H1 (cell line): ENCODE data around the gene INTU. TPM values are rescaled to one million over a fixed set of nuclear protein-coding genes. Genes with fewer than 3 reads are reported as not detected.

Experiments
- CTCF ChIA-PET: fragments of 300-600 bp; sonication (Branson Sonifier 250); formaldehyde crosslinking; loops from one replicate; lab custom pipeline; 2021; ENCODE audit not compliant: partially characterized antibody; lab: Charles Lee
- POLR2A ChIA-PET: fragments of 300-600 bp; sonication (Branson Sonifier 250); formaldehyde crosslinking; loops from one replicate; lab custom pipeline; 2021; ENCODE audit warnings: inconsistent platforms; ENCODE audit not compliant: partially characterized antibody; lab: Charles Lee
- DNase-seq, 2 experiments: peaks; one replicate each; pipeline versions ENCODE4 v3.0.0 to v3.0.0-alpha.2; 2010 to 2022; ENCODE audit warnings: low spot score in 2 of 2, low read depth in 1 of 2, mixed read lengths in 1 of 2
- FAIRE-seq: peaks from 2 replicates; lab custom pipeline; 2011; peaks lifted over from hg19 to GRCh38; lab: Jason Lieb, UNC
- H2AFZ ChIP-seq: 2 replicates; pipeline ENCODE4 v1.8.1; 2012; ENCODE audit warnings: low read length, inconsistent platforms
- H2AK5ac ChIP-seq: 2 replicates; pipeline ENCODE4 v1.6.1; 2013; ENCODE audit warnings: low read depth, low read length
- H2BK120ac ChIP-seq: replicated peaks from 2 replicates; pipeline ENCODE3; 2013; ENCODE audit warnings: low read depth, low read length, inconsistent platforms
- H2BK12ac ChIP-seq: 2 replicates; pipeline ENCODE4 v1.6.1; 2013; ENCODE audit warnings: low read depth, low read length
- H2BK15ac ChIP-seq: 2 replicates; pipeline ENCODE4 v1.6.1; 2013; ENCODE audit warnings: low read length
- H2BK20ac ChIP-seq: 2 replicates; pipeline ENCODE4 v1.6.1; 2013; ENCODE audit warnings: low read length
- H2BK5ac ChIP-seq: 2 replicates; pipeline ENCODE4 v1.6.1; 2013; ENCODE audit warnings: low read depth, low read length
- H3K14ac ChIP-seq: 2 replicates; pipeline ENCODE4 v1.6.1; 2013; ENCODE audit warnings: inconsistent platforms; ENCODE audit not compliant: insufficient read length
- H3K18ac ChIP-seq: 2 replicates; pipeline ENCODE4 v1.6.1; 2013; ENCODE audit warnings: low read length; ENCODE audit errors: extremely low read depth
- H3K23ac ChIP-seq: 2 replicates; pipeline ENCODE4 v1.6.1; 2013; ENCODE audit warnings: inconsistent platforms; ENCODE audit not compliant: insufficient read length
- H3K23me2 ChIP-seq: 2 replicates; pipeline ENCODE4 v1.6.1; 2013; ENCODE audit warnings: low read depth, low read length
- H3K27ac ChIP-seq: 2 replicates; pipeline ENCODE4 v1.6.1; 2011; ENCODE audit warnings: low read depth, low read length, inconsistent platforms
- H3K27me3 ChIP-seq, 4 experiments: replicated peaks in 1 of 4; 1 replicate in 1 of 4; 2 replicates in 3 of 4; pipeline versions ENCODE4 v1.6.1 to v1.8.1; 2011 to 2013; ENCODE audit warnings: low read length in 3 of 4, mild to moderate bottlenecking in 3 of 4, inconsistent platforms in 2 of 4, mixed read lengths in 2 of 4, moderate library complexity in 1 of 4; ENCODE audit not compliant: control insufficient read depth in 3 of 4, insufficient read depth in 3 of 4; ENCODE audit errors: extremely low read depth in 1 of 4
- H3K36me3 ChIP-seq, 4 experiments: 2 replicates each; pipeline versions ENCODE4 v1.6.1 to v1.8.1; 2011 to 2013; ENCODE audit warnings: mild to moderate bottlenecking in 4 of 4, low read length in 3 of 4, moderate library complexity in 2 of 4, control low read depth in 1 of 4, inconsistent platforms in 1 of 4; ENCODE audit not compliant: insufficient read depth in 4 of 4, control insufficient read depth in 2 of 4
- H3K4ac ChIP-seq: replicated peaks from 2 replicates; pipeline ENCODE3; 2013; ENCODE audit warnings: low read length, low read depth, mixed read lengths, inconsistent platforms; ENCODE audit not compliant: insufficient read length
- H3K4me1 ChIP-seq, 4 experiments: replicated peaks in 1 of 4; 1 replicate in 1 of 4; 2 replicates in 3 of 4; pipeline versions ENCODE4 v1.6.1 to v1.8.1; 2011 to 2013; ENCODE audit warnings: low read length in 3 of 4, inconsistent platforms in 2 of 4, mixed read lengths in 1 of 4; ENCODE audit not compliant: insufficient read depth in 4 of 4, control insufficient read depth in 3 of 4
- H3K4me2 ChIP-seq, 2 experiments: 2 replicates each; pipeline versions ENCODE4 v1.6.1 to v1.8.1; 2011 to 2013; ENCODE audit warnings: low read depth in 2 of 2, low read length in 2 of 2, control low read depth in 1 of 2, inconsistent platforms in 1 of 2, mild to moderate bottlenecking in 1 of 2; ENCODE audit not compliant: insufficient read depth in 1 of 2
- H3K4me3 ChIP-seq, 4 experiments: fragments of 200-600, 300-600 bp in 1 of 4; sonication (generic), shearing (Covaris generic), sonication (Bioruptor Twin) in 1 of 4; 2 replicates each; pipeline versions ENCODE4 v1.5.1 to v1.8.1; 2011 to 2016; ENCODE audit warnings: low read length in 4 of 4, low read depth in 3 of 4, control low read depth in 2 of 4, inconsistent platforms in 2 of 4, mild to moderate bottlenecking in 2 of 4, mixed read lengths in 1 of 4, moderate library complexity in 1 of 4; ENCODE audit not compliant: insufficient read depth in 2 of 4; ENCODE audit errors: extremely low read depth in 1 of 4
- H3K56ac ChIP-seq: replicated peaks from 2 replicates; pipeline ENCODE3; 2013; ENCODE audit warnings: low read depth, mild to moderate bottlenecking, mixed read lengths, low read length, inconsistent platforms; ENCODE audit not compliant: insufficient read length
- H3K79me1 ChIP-seq: 2 replicates; pipeline ENCODE4 v1.6.1; 2013; ENCODE audit warnings: low read depth, low read length, control low read depth
- H3K79me2 ChIP-seq, 2 experiments: 2 replicates each; pipeline versions ENCODE4 v1.6.1 to v1.8.1; 2012 to 2013; ENCODE audit warnings: low read length in 2 of 2, mild to moderate bottlenecking in 2 of 2, inconsistent platforms in 1 of 2; ENCODE audit not compliant: insufficient read depth in 2 of 2, control insufficient read depth in 1 of 2
- H3K9ac ChIP-seq, 4 experiments: replicated peaks in 1 of 4; 1 replicate in 1 of 4; 2 replicates in 3 of 4; pipeline versions ENCODE4 v1.6.1 to v1.8.1; 2011 to 2013; ENCODE audit warnings: low read depth in 3 of 4, low read length in 3 of 4, control low read depth in 2 of 4, mild to moderate bottlenecking in 2 of 4, moderate library complexity in 2 of 4, inconsistent platforms in 1 of 4; ENCODE audit errors: extremely low read depth in 1 of 4
- H3K9me3 ChIP-seq, 2 experiments: 2 replicates each; pipeline versions ENCODE4 v1.6.1 to v1.8.1; 2012 to 2013; ENCODE audit warnings: mild to moderate bottlenecking in 2 of 2, moderate library complexity in 2 of 2, control low read depth in 1 of 2, inconsistent platforms in 1 of 2, low read depth in 1 of 2, low read length in 1 of 2, mixed read lengths in 1 of 2; ENCODE audit not compliant: insufficient read depth in 2 of 2
- H4K20me1 ChIP-seq, 2 experiments: replicated peaks in 1 of 2; 2 replicates each; pipeline versions ENCODE3 to v1.8.1; 2011 to 2013; ENCODE audit warnings: inconsistent platforms in 2 of 2, low read length in 2 of 2, mild to moderate bottlenecking in 1 of 2; ENCODE audit not compliant: insufficient read depth in 2 of 2, control insufficient read depth in 1 of 2
- H4K5ac ChIP-seq: 2 replicates; pipeline ENCODE4 v1.6.1; 2013; ENCODE audit warnings: low read length, low read depth, mixed read lengths, inconsistent platforms; ENCODE audit not compliant: insufficient read length
- H4K8ac ChIP-seq: 2 replicates; pipeline ENCODE4 v1.8.0; 2013; ENCODE audit warnings: mild to moderate bottlenecking, moderate library complexity, low read length, inconsistent platforms; ENCODE audit not compliant: insufficient read depth; ENCODE audit errors: extremely low read depth
- H4K91ac ChIP-seq: replicated peaks from 2 replicates; pipeline ENCODE3; 2013; ENCODE audit warnings: low read length, mixed read lengths, inconsistent platforms; ENCODE audit not compliant: insufficient read length
- BACH1 ChIP-seq: IDR thresholded peaks from 2 replicates; pipeline ENCODE4 v1.6.1; 2012; ENCODE audit warnings: low read length, improper control_type of control experiment
- CBX5 ChIP-seq: fragments of 300-800, 300-1000 bp; sonication (generic); IDR thresholded peaks from 2 replicates; pipeline ENCODE4 v1.7.1; 2016; ENCODE audit warnings: antibody characterized with exemption, low read length, low read depth
- CBX8 ChIP-seq: fragments of 300-800, 300-1000 bp; sonication (generic); IDR thresholded peaks from 2 replicates; pipeline ENCODE4 v1.7.1; 2016; ENCODE audit warnings: low read depth, low read length, borderline replicate concordance
- CEBPB ChIP-seq: IDR thresholded peaks from 2 replicates; pipeline ENCODE4 v1.6.1; 2012; ENCODE audit warnings: low read depth, low read length
- KDM5A ChIP-seq: fragments of 200-600 bp; IDR thresholded peaks from 2 replicates; pipeline ENCODE4 v1.7.1; 2012; ENCODE audit warnings: mild to moderate bottlenecking, low read length, inconsistent platforms, mixed read lengths
- WGBS, 2 experiments: shearing (Covaris generic) in 1 of 2; methylation state at CpG; one replicate each; pipeline versions ENCODE4 v1.1.6 to v1.1.7; 2013 to 2015; ENCODE audit warnings: low lambda C conversion rate in 2 of 2, mixed read lengths in 2 of 2, inconsistent platforms in 1 of 2, low coverage in 1 of 2, missing lambda C conversion rate in 1 of 2; ENCODE audit not compliant: insufficient replicate concordance in 2 of 2, insufficient coverage in 1 of 2, insufficient read length in 1 of 2; ENCODE audit errors: extremely low coverage in 1 of 2, missing lambda C conversion rate in 1 of 2; 5-methylcytosine and 5-hydroxymethylcytosine counted together
- polyA plus RNA-seq, 7 experiments: library from polyadenylated mRNA; depleted of rRNA in 3 of 7; stranded (reverse) in 5 of 7; unstranded in 2 of 7; fragments of >200 nt in 5 of 7; fragments of 200-250 nt in 2 of 7; gene quantifications; 1 replicate in 5 of 7; 2 replicates in 1 of 7; 4 replicates in 1 of 7; pipeline versions ENCODE4 v1.2.1 to v1.2.3, GENCODE V29; 2011 to 2013; ENCODE audit warnings: missing spikeins in 2 of 7, mixed read lengths in 2 of 7
- total RNA-seq: library from RNA; stranded (reverse); fragmentation: NEBNext Ultra II Directional; extraction: Animal tissue kit (Norgen Biotek cat#: 25700); gene quantifications from 2 replicates; pipeline ENCODE4 v1.2.1, GENCODE V29; 2021

Gene INTU
- total and polyA plus RNA-seq, 2 of the 8 experiments (the other 6 are each of a cell fraction or from before 2014, with no cell fraction given) = 6.0 to 15.1 TPM

GRCh38 chr4:127624173-127624572 is 8.6 kb upstream of the INTU start:
- WGBS, 2 experiments = 62% methylated on average over 8 of the region's 8 CpGs; no CpG with 5 or more reads in 1 of the 2 experiments
- no peak for FAIRE-seq
- no peak for TF ChIP-seq BACH1
- TF ChIP-seq KDM5A = no peak
- TF ChIP-seq CBX5 = no peak
- TF ChIP-seq CBX8 = no peak
- TF ChIP-seq CEBPB = no peak

More at GRCh38 chr4:127624173-127624572, 8.6 kb upstream of the INTU start:
- Histone ChIP-seq H3K4me2 (peak overlapping the region; percentile 70 to 90; a peak in 2 of 4 replicates), H4K8ac (no peak overlapping the region), H3K36me3 (no peaks in the 10 kb centered on the region), H3K18ac (no peak overlapping the region), H4K5ac (no peak overlapping the region), H3K27ac (no peak overlapping the region), H3K56ac (no peak overlapping the region), H3K9ac (no peak overlapping the region), H3K4ac (no peak overlapping the region), H2BK20ac (no peak overlapping the region), H2BK5ac (no peak overlapping the region), H2BK120ac (no peak overlapping the region), H3K4me1 (no peaks in the 10 kb centered on the region), H3K79me2 (no peaks in the 10 kb centered on the region), H4K20me1 (no peaks in the 10 kb centered on the region), H2AFZ (no peak overlapping the region), H2BK12ac (no peak overlapping the region), H3K79me1 (no peaks in the 10 kb centered on the region), H2BK15ac (no peak overlapping the region), H3K4me3 (peak overlapping the region in 1 of 4 experiments; percentile 74; a peak in 3 of 8 replicates), H4K91ac (no peak overlapping the region), H3K14ac (no peak overlapping the region), H2AK5ac (no peak overlapping the region), H3K9me3 (no peaks in the 10 kb centered on the region), H3K23me2 (peaks cover 8% of the 10 kb centered on the region; the same call in 1 of the 2 replicates), H3K27me3 (peaks cover 1 to 25% (median 19%) of the 10 kb centered on the region in 4 experiments), H3K23ac (no peak overlapping the region)
- no peak for DNase-seq
- POLR2A ChIA-PET = interaction anchor here (3.7 kb wide), 1 partner anchor 9 kb away, joined by 20 read pairs; the partner anchor contains the start of gene INTU
- CTCF ChIA-PET = interaction anchor here (0.8 to 2.3 kb wide), 4 partner anchors 9 to 109 kb away, joined by 3 to 12 read pairs (median 4); partner anchors contain the start of gene INTU
